GM18907 (cell line): Measurements from ENCODE around the gene CARD8.
"Not testable (repeated sequence)": the region's sequence is repeated elsewhere in the genome, so short reads cannot be mapped to it uniquely, and the experiment has no call there.

Experiments used
- ATAC-seq: cut with Tn5 transposase; IDR thresholded peaks from one replicate; pipeline ENCODE4 v1.9.1; 2021; ENCODE audit warnings: mild to moderate bottlenecking, moderate library complexity; ENCODE audit not compliant: unreplicated experiment

Gene CARD8, protein sequence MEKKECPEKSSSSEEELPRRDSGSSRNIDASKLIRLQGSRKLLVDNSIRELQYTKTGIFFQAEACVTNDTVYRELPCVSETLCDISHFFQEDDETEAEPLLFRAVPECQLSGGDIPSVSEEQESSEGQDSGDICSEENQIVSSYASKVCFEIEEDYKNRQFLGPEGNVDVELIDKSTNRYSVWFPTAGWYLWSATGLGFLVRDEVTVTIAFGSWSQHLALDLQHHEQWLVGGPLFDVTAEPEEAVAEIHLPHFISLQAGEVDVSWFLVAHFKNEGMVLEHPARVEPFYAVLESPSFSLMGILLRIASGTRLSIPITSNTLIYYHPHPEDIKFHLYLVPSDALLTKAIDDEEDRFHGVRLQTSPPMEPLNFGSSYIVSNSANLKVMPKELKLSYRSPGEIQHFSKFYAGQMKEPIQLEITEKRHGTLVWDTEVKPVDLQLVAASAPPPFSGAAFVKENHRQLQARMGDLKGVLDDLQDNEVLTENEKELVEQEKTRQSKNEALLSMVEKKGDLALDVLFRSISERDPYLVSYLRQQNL

GRCh38 chr19:48255376-48256303 lies at the start of gene CARD8:
TSS of gene CARD8 (minus strand) at chr19:48255912. CDS start at chr19:48241020, 14,892 bp downstream.
- ATAC-seq, result peak; percentile 70

DNA sequence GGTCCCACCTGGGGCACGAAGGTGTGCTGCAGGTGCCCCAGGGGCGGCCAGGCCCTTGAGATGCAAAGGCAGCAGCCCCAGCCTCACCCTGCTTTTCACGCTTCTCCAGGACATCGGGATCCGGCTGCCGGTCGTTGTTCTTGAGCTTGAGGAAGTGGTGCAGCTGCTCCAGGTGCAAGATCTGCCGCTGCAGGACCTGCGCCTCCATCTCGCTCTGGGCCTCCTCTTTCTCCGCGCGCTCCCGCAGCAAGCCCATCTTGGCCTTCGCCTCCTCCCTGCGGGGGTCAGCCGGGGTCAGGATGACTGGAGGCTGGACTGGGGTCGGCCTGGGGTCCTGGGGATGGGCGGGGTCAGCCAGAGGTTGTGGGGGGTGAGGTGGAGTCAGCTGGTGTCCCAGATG lies 48.2 kb upstream of the CARD8 start:
- ATAC-seq, result no peak

DNA sequence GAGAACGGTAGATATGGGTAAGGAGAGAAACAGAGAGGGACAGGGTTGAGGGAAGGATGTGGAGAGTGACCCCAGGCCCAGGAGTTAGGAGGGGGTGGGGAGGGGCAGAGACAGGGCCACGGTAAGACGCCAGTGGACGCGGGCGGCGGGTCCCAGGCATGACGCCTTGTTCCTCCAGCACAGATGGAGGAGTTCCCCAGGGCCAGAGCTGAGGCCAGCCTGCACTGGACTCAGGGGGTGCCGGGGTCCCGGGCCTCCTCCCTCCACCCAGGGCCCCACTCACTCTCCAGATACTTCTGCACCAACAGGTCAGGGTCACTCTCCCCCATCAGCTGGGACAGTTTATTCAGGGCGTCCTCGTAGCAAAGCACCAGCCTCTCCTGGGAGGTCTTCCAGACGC lies 47.7 kb upstream of the CARD8 start:
- no peak for ATAC-seq

DNA sequence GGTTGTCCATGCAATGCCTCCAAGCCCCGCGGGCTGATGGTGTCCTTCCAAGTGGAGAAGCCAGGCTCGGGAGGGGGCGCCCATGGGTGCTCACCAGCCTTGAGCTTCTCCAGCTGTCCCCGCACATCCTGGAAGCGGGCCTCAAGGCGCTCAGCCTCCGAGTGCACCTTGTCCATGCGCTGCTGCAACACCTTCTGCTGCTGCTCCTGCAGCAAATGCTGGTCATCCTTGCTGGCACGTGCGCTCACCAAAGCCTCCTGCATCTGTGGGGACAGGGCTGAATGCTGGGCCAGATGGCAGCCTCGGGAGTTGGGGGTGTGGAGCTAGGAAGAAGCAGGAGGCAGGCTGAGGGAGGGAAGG lies 46.9 kb upstream of the CARD8 start:
- ATAC-seq, result no peak

DNA sequence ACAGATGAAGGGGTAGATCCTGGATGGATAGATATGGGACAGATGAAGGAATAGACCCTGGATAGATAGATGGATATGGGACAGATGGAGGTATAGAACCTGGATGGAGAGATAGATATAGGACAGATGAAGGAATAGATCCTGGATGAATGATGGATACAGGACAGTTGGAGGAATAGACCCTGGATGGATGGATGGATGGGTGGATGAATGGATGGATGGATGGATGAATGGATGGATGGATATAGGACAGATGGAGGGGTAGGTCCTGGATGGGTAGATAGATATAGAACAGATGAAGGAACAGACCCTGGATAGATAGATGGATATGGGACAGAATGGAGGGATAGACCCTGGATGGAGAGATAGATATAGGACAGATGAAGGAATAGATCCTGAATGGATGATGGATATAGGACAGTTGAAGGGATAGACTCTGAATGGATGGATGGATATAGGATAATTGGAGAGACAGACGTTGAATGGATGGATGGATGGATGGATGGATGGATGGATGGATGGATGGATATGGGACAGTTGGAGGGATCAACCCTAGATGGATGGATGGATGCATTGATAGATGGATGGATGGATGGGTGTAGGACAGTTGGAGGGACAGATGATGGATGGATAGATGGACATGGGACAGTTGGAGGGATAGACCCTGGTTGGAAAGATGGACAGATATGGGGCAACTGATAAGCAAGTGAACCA lies 46.3 kb upstream of the CARD8 start:
- ATAC-seq, result no peak

DNA sequence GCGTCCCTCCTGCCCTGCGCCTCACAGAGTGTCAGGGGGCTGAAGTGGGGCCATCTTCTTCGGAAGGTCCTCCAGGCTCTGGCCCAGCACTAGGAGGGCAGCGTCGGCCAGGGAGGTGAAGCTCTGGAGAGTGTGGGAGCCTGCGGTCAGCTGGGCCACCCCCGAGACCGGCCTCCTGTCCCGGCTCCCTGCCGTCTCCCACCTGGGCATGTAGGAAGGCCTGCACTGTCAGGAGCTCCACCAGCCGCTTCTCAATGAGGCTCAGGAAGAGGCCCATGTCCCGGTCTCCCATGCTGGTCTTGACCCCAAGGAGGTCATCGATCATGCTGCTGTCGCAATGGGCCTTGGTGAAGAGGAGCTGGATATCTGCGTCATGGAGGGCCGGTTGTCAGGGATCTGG lies 42.3 kb upstream of the CARD8 start:
- ATAC-seq, result no peak

DNA sequence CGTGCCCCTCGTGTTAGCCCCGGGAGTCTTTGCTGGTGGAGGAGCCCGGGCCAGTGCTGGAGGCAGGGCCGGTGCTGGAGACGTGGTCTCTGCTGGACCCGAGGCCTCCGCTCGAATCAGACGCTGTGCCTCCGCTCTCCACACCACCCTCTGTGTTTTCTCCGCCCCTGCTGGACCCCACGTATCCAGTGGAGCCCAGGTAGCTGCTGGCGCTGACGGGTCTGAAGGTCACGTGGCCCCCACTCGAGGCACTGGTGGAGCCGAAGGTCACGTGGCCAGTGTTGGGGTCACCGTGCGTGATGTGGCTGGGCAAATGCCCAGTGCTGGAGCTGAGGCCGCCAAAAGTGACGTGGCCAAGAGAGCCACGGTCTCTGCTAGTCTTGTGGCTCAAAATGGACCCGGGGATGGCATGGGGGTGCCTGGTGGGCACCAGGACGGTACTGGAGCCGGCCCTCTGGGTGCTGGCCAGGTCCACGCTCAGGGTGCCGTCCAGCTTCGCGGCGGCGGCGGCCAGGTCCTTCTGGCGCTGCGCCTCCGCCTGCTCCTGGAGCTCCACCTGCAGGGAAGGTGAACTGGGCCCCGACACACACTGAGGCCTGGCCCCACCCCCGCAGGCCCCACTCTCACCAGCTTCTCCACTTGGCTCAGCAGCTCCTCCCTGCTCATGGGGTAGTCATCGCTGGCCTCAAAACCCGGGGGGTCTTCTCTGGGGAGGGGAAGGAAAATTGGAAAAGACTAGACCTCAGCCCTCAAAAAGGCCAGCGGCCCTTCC lies 41.4 kb upstream of the CARD8 start:
- ATAC-seq, result no peak

DNA sequence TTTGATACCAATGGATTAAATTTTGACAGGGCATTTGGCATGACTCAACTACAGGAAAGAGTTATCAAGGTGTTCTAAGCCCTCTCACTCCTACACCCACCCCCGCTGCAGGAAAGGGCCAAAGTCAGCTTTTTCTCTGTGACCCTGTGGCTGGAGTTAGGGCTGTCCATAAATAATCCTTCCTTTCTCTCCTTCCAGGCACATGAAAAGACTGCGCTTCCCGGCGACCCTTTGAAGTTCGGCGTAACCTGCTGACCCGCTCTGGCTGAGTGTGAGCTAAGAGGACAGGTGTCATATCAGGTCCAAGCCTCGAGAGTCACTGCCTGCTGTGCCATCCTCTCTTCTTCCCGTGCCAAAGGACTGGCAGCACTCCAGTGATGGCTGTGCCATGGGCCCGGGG lies 39.7 kb upstream of the CARD8 start:
- ATAC-seq, result no peak

DNA sequence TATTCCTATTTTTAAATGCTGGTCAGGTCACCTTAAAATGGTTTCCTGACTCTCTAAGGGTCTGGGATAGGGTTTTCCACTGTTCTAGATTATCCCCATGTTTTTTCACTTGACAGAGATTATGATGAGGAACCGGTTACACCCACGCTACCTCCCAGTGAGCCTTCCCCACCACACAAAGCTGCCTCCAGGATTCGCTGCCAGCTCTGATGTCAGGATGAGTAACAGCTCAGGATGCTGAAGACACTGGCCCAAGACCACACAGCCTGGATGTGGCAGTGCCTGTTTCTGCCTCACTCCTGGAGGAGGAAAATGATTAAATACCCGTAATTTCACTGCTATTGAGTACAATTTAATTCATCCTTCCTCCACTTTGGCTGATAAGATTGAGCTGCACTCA lies 37.1 kb upstream of the CARD8 start:
- ATAC-seq, result no peak

GRCh38 chr19:48291489-48291815 lies 35.7 kb upstream of the CARD8 start:
- ATAC-seq, result not testable (repeated sequence)

GRCh38 chr19:48290771-48291488 lies 35.2 kb upstream of the CARD8 start:
- ATAC-seq, result no peak

DNA sequence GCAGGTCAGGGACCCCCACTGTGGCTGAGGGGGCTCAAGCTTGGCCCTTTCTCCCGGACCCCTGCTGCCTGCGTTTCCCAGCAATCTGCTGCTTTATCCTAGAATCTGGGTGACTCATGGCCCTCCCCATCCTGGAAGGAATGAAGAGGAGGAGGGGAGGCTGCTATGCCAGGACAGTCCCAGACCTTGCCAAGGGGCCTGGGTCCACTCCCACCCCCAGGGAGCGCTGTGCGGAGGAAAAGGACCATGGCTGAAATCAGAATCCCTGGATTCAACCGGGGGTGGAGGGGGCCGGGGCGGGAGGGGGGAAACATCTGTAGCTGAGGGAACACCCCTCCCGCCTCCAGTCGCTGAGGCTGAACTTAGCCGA lies 34.7 kb upstream of the CARD8 start:
- no peak for ATAC-seq

DNA sequence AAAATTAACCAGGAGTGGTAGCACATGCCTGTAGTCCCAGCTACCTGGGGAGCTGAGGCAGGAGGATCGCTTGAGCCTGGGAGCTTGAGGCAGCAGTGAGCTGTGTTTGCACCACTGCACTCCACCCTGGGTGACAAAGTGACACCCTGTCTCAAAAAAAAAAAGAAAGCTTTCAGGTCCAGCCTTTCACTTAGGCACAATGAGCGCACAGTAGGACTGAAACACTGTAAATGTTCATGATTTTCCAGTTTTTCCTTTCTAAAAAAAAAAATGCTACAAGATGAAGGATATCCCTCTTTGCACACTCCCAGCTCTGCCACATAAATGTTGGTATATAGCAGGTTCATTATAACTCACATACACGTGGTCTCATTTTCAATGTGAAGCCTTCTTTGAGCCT lies 32.0 kb upstream of the CARD8 start:
- no peak for ATAC-seq

DNA sequence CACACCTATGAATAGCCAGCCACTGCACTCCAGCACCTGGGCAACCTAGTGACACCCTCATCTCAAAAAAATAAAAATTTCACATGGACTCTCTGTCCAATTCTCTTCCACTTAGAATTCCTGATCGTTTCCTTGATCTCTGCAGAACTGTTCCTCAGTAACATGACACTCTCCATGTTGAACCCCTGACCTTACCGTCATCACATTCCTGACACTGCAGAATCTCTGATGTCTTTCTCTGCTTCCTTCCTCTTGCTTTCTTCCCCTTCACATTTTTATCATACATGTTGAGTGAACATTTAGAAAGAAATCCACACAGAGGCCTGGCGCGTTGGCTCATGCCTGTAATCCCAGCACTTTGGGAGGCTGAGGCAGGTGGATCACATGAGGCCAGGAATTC lies 29.2 kb upstream of the CARD8 start:
- no peak for ATAC-seq

GRCh38 chr19:48283908-48284307 lies 28.2 kb upstream of the CARD8 start:
- no peak for ATAC-seq

GRCh38 chr19:48279747-48280146 lies 24.0 kb upstream of the CARD8 start:
- ATAC-seq, result no peak

GRCh38 chr19:48274938-48275337 lies 19.2 kb upstream of the CARD8 start:
- ATAC-seq, result no peak

DNA sequence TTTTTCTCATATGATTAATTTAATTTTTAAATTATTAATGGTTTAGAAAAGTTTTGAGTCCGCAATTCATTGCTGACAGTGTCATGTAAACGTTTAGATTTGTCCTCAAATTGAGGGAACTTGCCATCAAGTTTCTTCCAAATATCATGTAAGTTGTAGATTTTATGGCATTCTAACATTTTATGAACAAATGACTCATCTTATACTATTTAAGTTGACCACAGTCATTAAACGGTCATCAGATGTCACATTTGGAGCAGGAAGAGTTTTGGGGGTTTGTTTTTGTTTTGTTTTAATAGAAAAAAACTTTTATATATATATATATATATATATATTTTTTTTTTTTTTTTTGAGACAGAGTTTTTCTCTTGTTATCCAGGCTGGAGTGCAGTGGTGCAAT lies 18.5 kb upstream of the CARD8 start:
- no peak for ATAC-seq

GRCh38 chr19:48271531-48272151 lies 15.9 kb upstream of the CARD8 start:
- no peak for ATAC-seq
